Trophoblast cell (in vitro differentiated cells and primary cell): ENCODE measurements around the gene MCTP2.
"Not testable (repeated sequence)": the region's sequence is repeated elsewhere in the genome, so short reads cannot be mapped to it uniquely, and the experiment has no call there.

Experiments
- DNase-seq, 2 donors: peaks; one replicate each; pipeline ENCODE4 v3.0.0-alpha.2; 2016
- H2AFZ ChIP-seq: 2 replicates; pipeline ENCODE4 v1.6.1; 2013; ENCODE audit warnings: low read length, moderate library complexity, mild to moderate bottlenecking; ENCODE audit not compliant: insufficient read depth, poor library complexity
- H2AK5ac ChIP-seq: 2 replicates; pipeline ENCODE4 v1.6.1; 2013; ENCODE audit warnings: mild to moderate bottlenecking, low read length
- H2BK120ac ChIP-seq: 2 replicates; pipeline ENCODE4 v1.6.1; 2013; ENCODE audit warnings: low read length, mild to moderate bottlenecking, moderate library complexity; ENCODE audit not compliant: insufficient read depth, poor library complexity
- H2BK12ac ChIP-seq: 2 replicates; pipeline ENCODE4 v1.6.1; 2013; ENCODE audit warnings: mild to moderate bottlenecking, low read length, moderate library complexity
- H2BK5ac ChIP-seq: 2 replicates; pipeline ENCODE4 v1.6.1; 2013; ENCODE audit warnings: low read length, low read depth, moderate library complexity, mild to moderate bottlenecking; ENCODE audit not compliant: poor library complexity
- H3K14ac ChIP-seq: 2 replicates; pipeline ENCODE4 v1.6.1; 2013; ENCODE audit warnings: mild to moderate bottlenecking, low read length
- H3K18ac ChIP-seq: 2 replicates; pipeline ENCODE4 v1.6.1; 2013; ENCODE audit warnings: mild to moderate bottlenecking, low read length
- H3K23ac ChIP-seq: 2 replicates; pipeline ENCODE4 v1.6.1; 2013; ENCODE audit warnings: low read length
- H3K27ac ChIP-seq: 2 replicates; pipeline ENCODE4 v1.5.1; 2013; ENCODE audit warnings: low read depth, mild to moderate bottlenecking, inconsistent platforms, low read length, moderate library complexity
- H3K27me3 ChIP-seq: 2 replicates; pipeline ENCODE4 v1.6.1; 2013; ENCODE audit warnings: inconsistent platforms, mild to moderate bottlenecking, low read length, moderate library complexity; ENCODE audit not compliant: insufficient read depth
- H3K36me3 ChIP-seq, 2 experiments: 1 replicate in 1 of 2; 2 replicates in 1 of 2; pipeline ENCODE4 v1.6.1; 2013; ENCODE audit warnings: low read length in 2 of 2, mild to moderate bottlenecking in 2 of 2, moderate library complexity in 1 of 2; ENCODE audit not compliant: insufficient read depth in 2 of 2, control insufficient read depth in 1 of 2
- H3K4ac ChIP-seq: 2 replicates; pipeline ENCODE4 v1.6.1; 2013; ENCODE audit warnings: low read depth, mild to moderate bottlenecking, low read length, moderate library complexity
- H3K4me1 ChIP-seq, 2 experiments: 1 replicate in 1 of 2; 2 replicates in 1 of 2; pipeline ENCODE4 v1.6.1; 2013; ENCODE audit warnings: low read length in 2 of 2, mild to moderate bottlenecking in 2 of 2, moderate library complexity in 1 of 2; ENCODE audit not compliant: insufficient read depth in 2 of 2, control insufficient read depth in 1 of 2
- H3K4me2 ChIP-seq: 2 replicates; pipeline ENCODE4 v1.6.1; 2013; ENCODE audit warnings: inconsistent platforms, mild to moderate bottlenecking, low read length, moderate library complexity
- H3K4me3 ChIP-seq: 2 replicates; pipeline ENCODE4 v1.5.1; 2013; ENCODE audit warnings: mild to moderate bottlenecking, low read depth, low read length, inconsistent platforms
- H3K79me1 ChIP-seq: one replicate; pipeline ENCODE4 v1.6.1; 2013; ENCODE audit warnings: low read length
- H3K79me2 ChIP-seq: 2 replicates; pipeline ENCODE4 v1.6.1; 2013; ENCODE audit warnings: low read length, mild to moderate bottlenecking; ENCODE audit not compliant: control insufficient read depth, insufficient read depth, poor library complexity
- H3K9ac ChIP-seq: 2 replicates; pipeline ENCODE4 v1.6.1; 2013; ENCODE audit warnings: mild to moderate bottlenecking, low read length
- H3K9me3 ChIP-seq: 2 replicates; pipeline ENCODE4 v1.6.1; 2013; ENCODE audit warnings: low read depth, mild to moderate bottlenecking, control low read depth, inconsistent platforms, low read length; ENCODE audit not compliant: insufficient read depth
- H4K12ac ChIP-seq: 2 replicates; pipeline ENCODE4 v1.6.1; 2013; ENCODE audit warnings: low read depth, mild to moderate bottlenecking, low read length, moderate library complexity
- H4K8ac ChIP-seq: 2 replicates; pipeline ENCODE4 v1.6.1; 2013; ENCODE audit warnings: low read depth, mild to moderate bottlenecking, low read length, moderate library complexity
- H4K91ac ChIP-seq: one replicate; pipeline ENCODE4 v1.6.1; 2013; ENCODE audit warnings: low read depth, mild to moderate bottlenecking, low read length, moderate library complexity
- WGBS: extraction: QIAGEN DNeasy Blood & Tissue Kit; methylation state at CpG from one replicate; pipeline ENCODE4 v1.1.7; 2013; ENCODE audit warnings: missing lambda C conversion rate; ENCODE audit not compliant: insufficient read length, insufficient coverage; ENCODE audit errors: extremely low coverage; 5-methylcytosine and 5-hydroxymethylcytosine counted together

MCTP2 gene

DNA sequence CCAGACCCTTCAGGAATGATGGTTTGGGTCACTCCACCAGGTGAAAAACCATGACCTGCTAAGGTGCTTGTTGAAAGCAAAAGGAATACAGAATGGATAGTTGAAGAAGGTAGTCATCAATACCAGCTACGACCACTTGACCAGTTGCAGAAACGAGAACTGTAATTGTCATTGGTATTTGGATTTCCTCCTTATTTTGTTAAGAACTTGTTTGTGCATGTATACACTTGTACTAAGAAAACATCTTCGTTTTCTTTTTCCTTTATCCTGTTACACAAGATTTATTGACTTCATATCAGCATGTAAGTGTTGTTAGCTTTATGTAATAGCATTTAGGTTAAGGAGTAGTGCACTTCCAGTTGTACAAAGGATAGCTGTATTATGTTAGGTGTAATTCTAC lies 261.8 kb downstream of the MCTP2 start:
- no peaks in the 10 kb centered on the region for H3K79me1 ChIP-seq
- no peaks in the 10 kb centered on the region for H3K36me3 ChIP-seq
- H3K27me3 ChIP-seq: no peaks in the 10 kb centered on the region
- H3K18ac ChIP-seq: no peak overlapping the region
- no peak overlapping the region for H2BK5ac ChIP-seq
- no peak overlapping the region for H2BK120ac ChIP-seq
- no peak overlapping the region for H3K14ac ChIP-seq
- H3K9ac ChIP-seq: no peak overlapping the region
- no peak overlapping the region for H2AK5ac ChIP-seq
- no peak overlapping the region for H4K8ac ChIP-seq
- no CpG with 5 or more reads among the region's 3 CpGs for WGBS
- DNase-seq: no peak
- no peak overlapping the region for H4K12ac ChIP-seq
- H3K4me3 ChIP-seq: no peak overlapping the region
- H2AFZ ChIP-seq: no peak overlapping the region
- no peaks in the 10 kb centered on the region for H3K79me2 ChIP-seq
- no peak overlapping the region for H3K27ac ChIP-seq
- H3K23ac ChIP-seq: no peak overlapping the region
- no peak overlapping the region for H4K91ac ChIP-seq
- no peak overlapping the region for H2BK12ac ChIP-seq
- H3K9me3 ChIP-seq: no peaks in the 10 kb centered on the region
- H3K4ac ChIP-seq: no peak overlapping the region
- H3K4me2 ChIP-seq: no peak overlapping the region
- H3K4me1 ChIP-seq: no peaks in the 10 kb centered on the region

DNA sequence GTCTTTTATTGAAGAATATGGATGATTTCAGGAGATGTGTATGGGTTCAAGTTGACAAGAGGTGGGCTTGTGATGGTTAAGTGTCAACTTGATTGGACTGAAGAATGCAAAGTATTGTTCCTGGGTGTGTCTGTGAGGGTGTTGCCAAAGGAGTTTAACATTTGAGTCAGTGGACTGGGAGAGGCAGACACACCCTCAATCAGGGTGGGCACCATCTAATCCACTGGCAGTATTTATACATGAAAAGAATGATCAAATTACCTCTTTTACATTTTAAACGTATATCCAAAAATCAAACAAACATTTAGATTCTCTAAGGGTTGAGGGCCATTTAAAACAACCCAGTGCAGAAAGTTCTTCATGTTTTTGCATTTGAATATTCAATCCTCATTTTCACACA lies 262.2 kb downstream of the MCTP2 start:
- H3K9ac ChIP-seq, H3K18ac ChIP-seq, DNase-seq, H3K4me1 ChIP-seq, H4K12ac ChIP-seq, H2AK5ac ChIP-seq, H3K27ac ChIP-seq, H3K79me2 ChIP-seq, H2BK5ac ChIP-seq, H3K36me3 ChIP-seq, H3K14ac ChIP-seq, H3K79me1 ChIP-seq, H2BK120ac ChIP-seq, H3K27me3 ChIP-seq, H3K23ac ChIP-seq, H2BK12ac ChIP-seq, H4K91ac ChIP-seq, H3K4me3 ChIP-seq, H3K4me2 ChIP-seq, H4K8ac ChIP-seq, H3K4ac ChIP-seq, H2AFZ ChIP-seq, H3K9me3 ChIP-seq: not testable (repeated sequence)
- WGBS: no CpG with 5 or more reads among the region's 1 CpG

DNA sequence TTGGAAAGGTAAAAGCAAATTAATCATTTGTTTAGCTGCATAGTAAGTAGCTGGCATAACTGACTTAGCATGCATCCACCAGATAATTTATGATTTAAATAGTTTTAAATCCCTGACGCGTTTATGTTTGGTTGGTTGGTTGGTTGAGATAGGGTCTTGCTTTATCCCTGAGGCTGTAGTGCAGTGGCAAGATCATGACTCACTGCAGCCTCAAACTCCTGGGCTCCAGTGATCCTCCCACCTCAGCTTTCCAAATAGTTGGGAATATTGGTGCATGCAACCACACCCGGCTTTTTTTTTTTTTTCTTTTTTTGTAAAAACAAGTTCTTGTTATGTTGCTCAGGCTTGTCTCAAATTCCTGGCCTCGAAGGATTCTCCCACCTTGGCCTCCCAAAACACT lies 263.4 kb downstream of the MCTP2 start:
- Histone ChIP-seq H3K23ac (no peak overlapping the region), H2BK5ac (no peak overlapping the region), H4K8ac (no peak overlapping the region), H4K91ac (no peak overlapping the region), H3K27ac (no peak overlapping the region), H3K79me2 (no peaks in the 10 kb centered on the region), H3K4me1 (no peaks in the 10 kb centered on the region), H3K18ac (no peak overlapping the region), H3K14ac (no peak overlapping the region), H2AFZ (no peak overlapping the region), H3K4me3 (no peak overlapping the region), H3K79me1 (no peaks in the 10 kb centered on the region), H3K4ac (no peak overlapping the region), H3K9me3 (peaks cover 5% of the 10 kb centered on the region), H2AK5ac (no peak overlapping the region), H2BK120ac (no peak overlapping the region), H3K9ac (no peak overlapping the region), H4K12ac (no peak overlapping the region), H3K36me3 (no peaks in the 10 kb centered on the region), H2BK12ac (no peak overlapping the region), H3K27me3 (no peaks in the 10 kb centered on the region), H3K4me2 (no peak overlapping the region)
- DNase-seq: no peak
- WGBS: no CpG with 5 or more reads among the region's 4 CpGs

DNA sequence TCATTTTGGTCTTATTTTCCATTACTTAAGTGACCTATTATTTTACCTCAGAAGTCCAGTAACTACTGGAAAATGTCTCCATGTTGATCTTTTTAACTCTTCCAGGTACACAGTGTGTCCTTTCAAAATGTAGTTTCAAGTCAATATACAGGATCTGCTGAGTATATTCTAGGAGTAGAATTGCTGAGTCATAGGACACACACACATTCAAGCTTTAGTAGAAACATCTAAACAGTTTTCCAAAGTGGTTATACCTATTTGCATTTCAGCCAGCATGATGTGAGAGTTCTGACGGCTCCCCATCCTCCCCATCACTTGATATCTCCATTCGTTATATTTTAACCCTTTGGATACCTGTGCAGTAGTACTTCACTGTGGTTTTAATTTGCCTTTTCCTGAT lies 271.9 kb downstream of the MCTP2 start:
- Histone ChIP-seq H3K4me1 (no peaks in the 10 kb centered on the region), H3K79me2 (no peaks in the 10 kb centered on the region), H3K79me1 (no peaks in the 10 kb centered on the region), H2AFZ (no peak overlapping the region), H3K27me3 (no peaks in the 10 kb centered on the region), H3K9me3 (peaks cover 8% of the 10 kb centered on the region), H3K9ac (no peak overlapping the region), H3K4me3 (no peak overlapping the region), H3K27ac (no peak overlapping the region), H4K12ac (no peak overlapping the region), H3K36me3 (no peaks in the 10 kb centered on the region), H2BK5ac (no peak overlapping the region), H2BK120ac (no peak overlapping the region), H2AK5ac (no peak overlapping the region), H3K18ac (no peak overlapping the region), H3K14ac (no peak overlapping the region), H3K4ac (no peak overlapping the region), H4K8ac (no peak overlapping the region), H3K23ac (no peak overlapping the region), H3K4me2 (no peak overlapping the region), H2BK12ac (no peak overlapping the region), H4K91ac (no peak overlapping the region)
- WGBS: no CpG with 5 or more reads among the region's 2 CpGs
- DNase-seq: no peak
